K562 (cell line): ENCODE measurements around the gene GPRIN2. TPM values are rescaled to one million over a fixed set of nuclear protein-coding genes. Genes with fewer than 3 reads are reported as not detected.
"Not testable (repeated sequence)": the region's sequence is repeated elsewhere in the genome, so short reads cannot be mapped to it uniquely, and the experiment has no call there.

Source experiments
- ATAC-seq: fragments of 200-7000 bp; cut with Tn5 transposase; 3 replicates; pipeline ENCODE4 v1.9.1; 2020; ENCODE audit warnings: moderate library complexity
- BruUV-seq: library from RNA; stranded (reverse); fragments of 400-500 nt; replicated peaks from 2 replicates; lab custom pipeline; 2021; lab: Mats Ljungman, UMichigan
- CTCF ChIA-PET: fragments of 300-600 bp; formaldehyde crosslinking; extraction: SDS; loops from one replicate; lab custom pipeline; 2021; ENCODE audit warnings: low intra/inter-chr PET ratio; lab: Yijun Ruan, JAX
- POLR2A ChIA-PET: fragments of 300-600, 350-650 bp; sonication (Branson Sonifier 250); formaldehyde crosslinking; extraction: SDS; loops from one replicate; lab custom pipeline; 2021; ENCODE audit warnings: antibody characterized with exemption, inconsistent platforms; lab: Yijun Ruan, JAX
- DNase-seq, 4 experiments: peaks; one replicate each; pipeline versions ENCODE4 v3.0.0 to v3.0.0-alpha.2; 2011 to 2018; ENCODE audit warnings: low spot score in 3 of 4, mixed read lengths in 3 of 4; ENCODE audit errors: extremely low read depth in 1 of 4
- FAIRE-seq: peaks from 2 replicates; lab custom pipeline; 2011; peaks lifted over from hg19 to GRCh38; lab: Jason Lieb, UNC
- H2AFZ ChIP-seq: 2 replicates; pipeline ENCODE4 v1.6.0; 2011; ENCODE audit warnings: low read depth, low read length, control low read depth, inconsistent platforms
- H3K27ac ChIP-seq: fragments of 200-600 bp; 3 replicates; pipeline ENCODE4 v1.8.0; 2011; ENCODE audit warnings: low read depth, mild to moderate bottlenecking, control low read depth, inconsistent platforms, low read length, moderate library complexity, mixed read lengths; ENCODE audit errors: extremely low read depth
- H3K27me3 ChIP-seq, 2 experiments: fragments of 300-600 bp in 1 of 2; 2 replicates in 1 of 2; 3 replicates in 1 of 2; pipeline versions ENCODE4 v1.6.0 to v1.8.0; 2011; ENCODE audit warnings: inconsistent platforms in 2 of 2, low read length in 2 of 2, mild to moderate bottlenecking in 1 of 2, mixed read lengths in 1 of 2, moderate library complexity in 1 of 2; ENCODE audit not compliant: control insufficient read depth in 2 of 2, insufficient read depth in 2 of 2
- H3K36me3 ChIP-seq: fragments of 300-600 bp; 3 replicates; pipeline ENCODE4 v1.8.0; 2011; ENCODE audit warnings: mild to moderate bottlenecking, low read length, inconsistent platforms; ENCODE audit not compliant: control insufficient read depth, insufficient read depth
- H3K4me1 ChIP-seq, 2 experiments: fragments of 200-600 bp in 1 of 2; replicated peaks in 1 of 2; 2 replicates in 1 of 2; 3 replicates in 1 of 2; pipeline versions ENCODE4 v1.5.1 to v1.8.0; 2011; ENCODE audit warnings: inconsistent platforms in 2 of 2, low read length in 2 of 2, mild to moderate bottlenecking in 1 of 2, mixed read lengths in 1 of 2, moderate library complexity in 1 of 2; ENCODE audit not compliant: control insufficient read depth in 2 of 2, insufficient read depth in 2 of 2
- H3K4me2 ChIP-seq: 2 replicates; pipeline ENCODE4 v1.6.1; 2011; ENCODE audit warnings: low read length, control low read depth, inconsistent platforms, mixed read lengths; ENCODE audit not compliant: insufficient read depth
- H3K4me3 ChIP-seq: fragments of 200-600 bp; sonication (generic), shearing (Covaris generic); 2 replicates; pipeline ENCODE4 v1.5.1; 2016; ENCODE audit warnings: control low read depth, inconsistent platforms
- H3K79me2 ChIP-seq: fragments of 200-600 bp; 3 replicates; pipeline ENCODE4 v1.8.0; 2011; ENCODE audit warnings: low read length, inconsistent platforms; ENCODE audit not compliant: control insufficient read depth, insufficient read depth
- H3K9ac ChIP-seq, 2 experiments: 2 replicates each; pipeline versions ENCODE4 v1.6.0 to v1.6.1; 2011; ENCODE audit warnings: low read depth in 2 of 2, low read length in 2 of 2, control low read depth in 1 of 2, inconsistent platforms in 1 of 2, mild to moderate bottlenecking in 1 of 2, mixed read lengths in 1 of 2; ENCODE audit not compliant: insufficient read depth in 1 of 2
- H3K9me1 ChIP-seq: one replicate; pipeline ENCODE4 v1.6.0; 2011; ENCODE audit warnings: inconsistent platforms, mild to moderate bottlenecking, low read length, moderate library complexity; ENCODE audit not compliant: control insufficient read depth, insufficient read depth
- H3K9me3 ChIP-seq: replicated peaks from 2 replicates; pipeline ENCODE4 v1.5.1; 2011; ENCODE audit warnings: low read depth, low read length, inconsistent platforms; ENCODE audit not compliant: control insufficient read depth, insufficient read depth
- H4K20me1 ChIP-seq: replicated peaks from 2 replicates; pipeline ENCODE4 v1.6.1; 2011; ENCODE audit warnings: low read length, inconsistent platforms, mixed read lengths; ENCODE audit not compliant: control insufficient read depth, insufficient read depth
- CEBPB ChIP-seq: fragments of 450-650 bp; IDR thresholded peaks from 2 replicates; pipeline ENCODE4 v1.6.1; 2016; ENCODE audit warnings: missing genetic modification characterization, missing compliant biosample characterization
- CEBPG ChIP-seq, 3 experiments: fragments of 200-800 bp in 1 of 3; sonication (Bioruptor generic) in 1 of 3; sonication (generic) in 1 of 3; formaldehyde crosslinking in 1 of 3; IDR thresholded peaks in 2 of 3; conservative IDR thresholded peaks in 1 of 3; 2 replicates each; pipeline versions ENCODE4 v1.6.1 to v1.8.0; 2016 to 2022; ENCODE audit warnings: missing compliant biosample characterization in 2 of 3, missing genetic modification characterization in 2 of 3, mild to moderate bottlenecking in 1 of 3, missing genetic modification reagents in 1 of 3
- ELF1 ChIP-seq: fragments of 200-800 bp; sonication (Bioruptor generic); IDR thresholded peaks from 2 replicates; pipeline ENCODE4 v1.6.1; 2016; ENCODE audit warnings: missing genetic modification characterization, missing compliant biosample characterization
- NEUROD1 ChIP-seq: fragments of 150-350 bp; IDR thresholded peaks from 2 replicates; pipeline ENCODE4 v1.6.1; 2014; ENCODE audit warnings: borderline replicate concordance, low read length, low read depth; ENCODE audit not compliant: partially characterized antibody
- SNIP1 ChIP-seq: fragments of 450-650 bp; IDR thresholded peaks from 2 replicates; pipeline ENCODE4 v1.7.1; 2017; ENCODE audit warnings: low read depth, mild to moderate bottlenecking
- ZBTB7A ChIP-seq: IDR thresholded peaks from 2 replicates; pipeline ENCODE4 v1.6.1; 2011; ENCODE audit warnings: low read depth, mild to moderate bottlenecking, low read length, moderate library complexity, borderline replicate concordance; ENCODE audit not compliant: control insufficient read depth
- WGBS: fragments of 100-300 bp; shearing (Covaris generic); methylation state at CpG from one replicate; pipeline ENCODE4 v1.1.6; 2016; ENCODE audit warnings: low coverage, mixed read lengths; ENCODE audit not compliant: insufficient coverage; ENCODE audit errors: missing lambda C conversion rate; 5-methylcytosine and 5-hydroxymethylcytosine counted together
- in situ Hi-C: fragments of 300-500 bp; cut with MboI; formaldehyde crosslinking; loops from 4 replicates; pipeline ENCODE4 v1.15.0; 2018; ENCODE audit warnings: inconsistent platforms, mixed read lengths
- intact Hi-C: fragments of 100-400 bp; cut with micrococcal nuclease; formaldehyde crosslinking; loops from 2 replicates; pipeline ENCODE4 v1.14.2; 2022
- polyA plus RNA-seq, 8 experiments: library from polyadenylated mRNA; depleted of rRNA in 4 of 8; stranded (reverse) in 5 of 8; unstranded in 3 of 8; fragments of >200 nt; fragmentation: Nextera tagmentation in 2 of 8; fragmentation: Illumina TruSeq in 1 of 8; extraction: Ambion mirVana in 2 of 8; extraction: Trizol in 1 of 8; gene quantifications; 2 replicates each; pipeline versions ENCODE4 v1.2.1 to v1.2.3, GENCODE V29; 2011 to 2014; ENCODE audit warnings: inconsistent platforms in 1 of 8, missing spikeins in 1 of 8
- total RNA-seq, 7 experiments: library from RNA; depleted of rRNA in 6 of 7; stranded (reverse); fragments of >200 nt in 6 of 7; fragmentation: Illumina TruSeq in 2 of 7; extraction: Trizol in 2 of 7; gene quantifications; 2 replicates each; pipeline versions ENCODE4 v1.2.1 to v1.2.3, GENCODE V29; 2011 to 2021; ENCODE audit warnings: low replicate concordance in 1 of 7
- TF ChIP-seq, protein P1 (sequence below), 2 experiments: IDR thresholded peaks in 1 of 2; conservative IDR thresholded peaks in 1 of 2; 2 replicates each; pipeline ENCODE4 v1.6.1; 2016; ENCODE audit warnings: low read depth in 2 of 2, mild to moderate bottlenecking in 1 of 2, missing compliant biosample characterization in 1 of 2, missing genetic modification characterization in 1 of 2, moderate library complexity in 1 of 2

GPRIN2 gene
- total and polyA plus RNA-seq, 9 of the 15 experiments (the other 6 are each of a cell fraction or from before 2014, with no cell fraction given) = not detected

DNA sequence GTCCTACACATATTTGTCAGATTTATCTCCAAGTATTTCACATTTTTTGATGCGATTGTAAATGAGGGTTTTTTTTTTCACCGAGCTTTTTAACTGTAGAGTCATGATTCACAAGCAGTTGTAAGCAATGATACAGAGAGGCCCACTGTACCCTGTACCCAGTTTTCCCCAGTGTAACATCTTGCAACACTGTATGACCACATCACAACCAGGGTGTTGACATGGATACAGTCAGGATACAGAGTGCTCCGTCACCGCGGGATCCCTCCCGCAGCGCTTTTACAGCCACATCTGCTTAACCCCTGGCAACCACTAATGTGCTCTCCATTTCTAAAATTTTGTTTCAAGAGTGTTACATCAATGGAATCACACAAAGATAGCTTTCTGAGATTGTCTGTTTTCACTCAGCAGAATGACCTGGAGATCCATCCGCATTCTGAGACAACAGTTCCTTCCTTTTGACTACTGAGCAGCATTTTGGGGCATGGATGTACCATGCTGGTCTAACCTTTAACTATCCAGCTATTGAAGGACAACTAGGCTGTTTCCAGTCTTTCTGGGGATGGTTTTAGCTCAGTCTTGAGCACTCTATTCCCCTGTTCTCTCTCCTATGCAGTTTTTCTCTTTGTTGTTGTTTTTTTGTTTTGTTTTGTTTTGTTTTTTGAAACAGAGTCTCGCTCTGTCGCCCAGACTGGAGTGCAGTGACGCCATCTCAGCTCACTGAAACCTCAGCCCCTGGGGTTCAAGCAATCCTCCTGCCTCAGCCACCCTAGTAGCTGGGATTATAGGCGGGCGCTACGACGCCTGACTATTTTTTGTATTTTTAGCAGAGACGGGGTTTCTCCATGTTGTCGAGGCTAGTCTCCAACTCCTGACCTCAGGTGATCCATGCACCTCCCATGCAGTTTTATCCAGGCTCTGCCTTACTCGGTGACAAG, 25.9 kb downstream of the GPRIN2 start (continued):
- TF ChIP-seq, protein P1, sequence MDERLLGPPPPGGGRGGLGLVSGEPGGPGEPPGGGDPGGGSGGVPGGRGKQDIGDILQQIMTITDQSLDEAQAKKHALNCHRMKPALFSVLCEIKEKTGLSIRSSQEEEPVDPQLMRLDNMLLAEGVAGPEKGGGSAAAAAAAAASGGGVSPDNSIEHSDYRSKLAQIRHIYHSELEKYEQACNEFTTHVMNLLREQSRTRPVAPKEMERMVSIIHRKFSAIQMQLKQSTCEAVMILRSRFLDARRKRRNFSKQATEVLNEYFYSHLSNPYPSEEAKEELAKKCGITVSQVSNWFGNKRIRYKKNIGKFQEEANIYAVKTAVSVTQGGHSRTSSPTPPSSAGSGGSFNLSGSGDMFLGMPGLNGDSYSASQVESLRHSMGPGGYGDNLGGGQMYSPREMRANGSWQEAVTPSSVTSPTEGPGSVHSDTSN (CRISPR knock-in tag; IDR thresholded peaks at IDR 0.05; ENCODE audit: low read depth) = no peak
- TF ChIP-seq, protein P1 (tag; conservative IDR thresholded peaks at IDR 0.05; ENCODE audit: low read depth) = no peak
- TF ChIP-seq SNIP1 = no peak
- no peak for TF ChIP-seq ZBTB7A
- TF ChIP-seq CEBPB (tag) = peak; percentile 74; the same call in 1 of the 2 replicates
- TF ChIP-seq ELF1 (tag) = no peak
- no peak for TF ChIP-seq CEBPG (CRISPR knock-in tag; IDR thresholded peaks at IDR 0.05)
- peak in 1 of 2 experiments; percentile 79; a peak in 2 of 4 replicates for TF ChIP-seq CEBPG (tag; conservative IDR thresholded peaks at IDR 0.05 in 1 of 2, IDR thresholded peaks at IDR 0.05 in 1 of 2)
- TF ChIP-seq NEUROD1 = no peak

- H3K9ac ChIP-seq, H3K36me3 ChIP-seq, H2AFZ ChIP-seq, BruUV-seq, H3K4me1 ChIP-seq, H4K20me1 ChIP-seq, in situ Hi-C loops, DNase-seq, FAIRE-seq, ATAC-seq, H3K4me3 ChIP-seq, CTCF ChIA-PET, H3K79me2 ChIP-seq, H3K27ac ChIP-seq, H3K4me2 ChIP-seq, H3K9me1 ChIP-seq, H3K9me3 ChIP-seq: not testable (repeated sequence)
- intact Hi-C loops = loop anchor here (2.0 kb wide), 1 partner anchor 19 kb away; no protein-coding TSS in a partner anchor
- H3K27me3 ChIP-seq = peaks cover 28 to 50% of the 10 kb centered on the region in 2 experiments; a peak in 4 of 5 replicates
- POLR2A ChIA-PET = interaction anchor here (1.1 to 1.5 kb wide), 2 partner anchors 9 to 14 kb away, joined by 5 to 7 read pairs; no protein-coding TSS in a partner anchor
- WGBS = 1% methylated on average over 7 of the region's 7 CpGs
Observed at GRCh38 chr10:46529742-46530141, 26.7 kb downstream of the GPRIN2 start.
